ENCODE results near the gene SLC25A13.

Gene SLC25A13

GRCh38 chr7:96189129-96189820 is 132.6 kb downstream of the SLC25A13 start:
- no peak for DNase-seq

- peak; percentile 13 for DNase-seq
Measured at GRCh38 chr7:96188591-96188991, 133.3 kb downstream of the SLC25A13 start.

- DNase-seq: peak; percentile 7
Measured at GRCh38 chr7:96188174-96188581, 133.7 kb downstream of the SLC25A13 start.

- DNase-seq: no peak
Measured at GRCh38 chr7:96187735-96188134, 134.2 kb downstream of the SLC25A13 start.

GRCh38 chr7:96184783-96185182 is 137.1 kb downstream of the SLC25A13 start:
- DNase-seq: no peak

GRCh38 chr7:96183163-96183670 is 138.7 kb downstream of the SLC25A13 start:
- no peak for DNase-seq

GRCh38 chr7:96182424-96183158 is 139.3 kb downstream of the SLC25A13 start:
- no peak for DNase-seq

GRCh38 chr7:96181174-96181573 is 140.7 kb downstream of the SLC25A13 start:
- no peak for DNase-seq

- DNase-seq: no peak
Measured at GRCh38 chr7:96179837-96180236, 142.1 kb downstream of the SLC25A13 start.

GRCh38 chr7:96179341-96179740 is 142.6 kb downstream of the SLC25A13 start:
- DNase-seq: no peak

- peak; percentile 31 for DNase-seq
Measured at GRCh38 chr7:96178581-96178980, 143.3 kb downstream of the SLC25A13 start.

GRCh38 chr7:96177353-96177752 is 144.5 kb downstream of the SLC25A13 start:
- no peak for DNase-seq

- DNase-seq: no peak
Measured at GRCh38 chr7:96174812-96175211, 147.1 kb downstream of the SLC25A13 start.

GRCh38 chr7:96173781-96174180 is 148.1 kb downstream of the SLC25A13 start:
- DNase-seq: no peak

GRCh38 chr7:96169439-96169838 is 152.5 kb downstream of the SLC25A13 start:
- DNase-seq: no peak

- no peak for DNase-seq
Measured at GRCh38 chr7:96167424-96167823, 154.5 kb downstream of the SLC25A13 start.

- DNase-seq: no peak
Measured at GRCh38 chr7:96161897-96162296, 160.0 kb downstream of the SLC25A13 start.

GRCh38 chr7:96157856-96158255 is 164.0 kb downstream of the SLC25A13 start:
- no peak for DNase-seq

- DNase-seq: peak; percentile 32
Measured at GRCh38 chr7:96154506-96154905, 167.4 kb downstream of the SLC25A13 start.

GRCh38 chr7:96152706-96153105 is 169.2 kb downstream of the SLC25A13 start:
- DNase-seq: no peak

- DNase-seq: no peak
Measured at GRCh38 chr7:96151889-96152288, 170.0 kb downstream of the SLC25A13 start.

- DNase-seq: no peak
Measured at GRCh38 chr7:96144260-96144526, 177.7 kb downstream of the SLC25A13 start.

- no peak for DNase-seq
Measured at GRCh38 chr7:96143495-96144259, 178.2 kb downstream of the SLC25A13 start.
